DMS79 treated with DMSO at 0.1 percent for 48 hours (cell line): ENCODE measurements around the gene M1AP.

Experiments
- DNase-seq: peaks from one replicate; lab custom pipeline; 2025; lab: John Stamatoyannopoulos, UW

M1AP gene

GRCh38 chr2:74524955-74525716 lies 123.0 kb downstream of the M1AP start:
- DNase-seq, result no peak

GRCh38 chr2:74524005-74524404 lies 124.1 kb downstream of the M1AP start:
- no peak for DNase-seq

GRCh38 chr2:74522516-74522915 lies 125.6 kb downstream of the M1AP start:
- DNase-seq, result no peak

- no peak for DNase-seq
Observed at GRCh38 chr2:74516650-74517049, 131.5 kb downstream of the M1AP start.

- no peak for DNase-seq
Observed at GRCh38 chr2:74515981-74516633, 132.0 kb downstream of the M1AP start.

GRCh38 chr2:74515271-74515980 lies 132.7 kb downstream of the M1AP start:
- DNase-seq, result peak; percentile 8

- DNase-seq, result no peak
Observed at GRCh38 chr2:74514368-74515270, 133.5 kb downstream of the M1AP start, which contains the start of gene TLX2. TSS of gene TLX2 (plus strand) at chr2:74514450. CDS start at chr2:74514807, 357 bp downstream.

- DNase-seq, result peak; percentile 32
Observed at GRCh38 chr2:74513605-74514367, 134.3 kb downstream of the M1AP start.

- no peak for DNase-seq
Observed at GRCh38 chr2:74512744-74513604, 135.2 kb downstream of the M1AP start.

- DNase-seq, result no peak
Observed at GRCh38 chr2:74511104-74511989, 136.8 kb downstream of the M1AP start.

GRCh38 chr2:74510272-74510671 lies 137.9 kb downstream of the M1AP start:
- DNase-seq, result no peak

- DNase-seq, result peak; percentile 25
Observed at GRCh38 chr2:74507926-74508520, 140.1 kb downstream of the M1AP start.
